GM12872 (cell line): ENCODE data around the gene GUCA1C.

Source experiments
- CTCF ChIP-seq: IDR thresholded peaks from 3 replicates; pipeline ENCODE4 v1.5.1; 2011; ENCODE audit warnings: low read depth, mild to moderate bottlenecking, low read length, moderate library complexity; ENCODE audit not compliant: insufficient read depth

Gene GUCA1C

GRCh38 chr3:108940568-108941263, 13.0 kb downstream of the GUCA1C start:
- TF ChIP-seq CTCF: no peak

GRCh38 chr3:108940166-108940565, 13.5 kb downstream of the GUCA1C start:
- no peak for TF ChIP-seq CTCF

GRCh38 chr3:108936924-108937689, 16.6 kb downstream of the GUCA1C start:
- no peak for TF ChIP-seq CTCF

- no peak for TF ChIP-seq CTCF
Observed at GRCh38 chr3:108931035-108931434, 22.6 kb downstream of the GUCA1C start.

GRCh38 chr3:108918866-108919265, 34.8 kb downstream of the GUCA1C start:
- TF ChIP-seq CTCF: no peak

- TF ChIP-seq CTCF: peak; percentile 91
Observed at GRCh38 chr3:108914774-108915641, 38.7 kb downstream of the GUCA1C start.

GRCh38 chr3:108909799-108910198, 43.9 kb downstream of the GUCA1C start:
- TF ChIP-seq CTCF: no peak
